ENCODE data around the gene UQCC3. TPM values are rescaled to one million over a fixed set of nuclear protein-coding genes. Genes with fewer than 3 reads are reported as not detected.

UQCC3 gene
- total and polyA plus RNA-seq, 9 of the 15 experiments (the other 6 are each of a cell fraction or from before 2014, with no cell fraction given) = 3.3 to 44.3 (median 8.0) TPM

DNA sequence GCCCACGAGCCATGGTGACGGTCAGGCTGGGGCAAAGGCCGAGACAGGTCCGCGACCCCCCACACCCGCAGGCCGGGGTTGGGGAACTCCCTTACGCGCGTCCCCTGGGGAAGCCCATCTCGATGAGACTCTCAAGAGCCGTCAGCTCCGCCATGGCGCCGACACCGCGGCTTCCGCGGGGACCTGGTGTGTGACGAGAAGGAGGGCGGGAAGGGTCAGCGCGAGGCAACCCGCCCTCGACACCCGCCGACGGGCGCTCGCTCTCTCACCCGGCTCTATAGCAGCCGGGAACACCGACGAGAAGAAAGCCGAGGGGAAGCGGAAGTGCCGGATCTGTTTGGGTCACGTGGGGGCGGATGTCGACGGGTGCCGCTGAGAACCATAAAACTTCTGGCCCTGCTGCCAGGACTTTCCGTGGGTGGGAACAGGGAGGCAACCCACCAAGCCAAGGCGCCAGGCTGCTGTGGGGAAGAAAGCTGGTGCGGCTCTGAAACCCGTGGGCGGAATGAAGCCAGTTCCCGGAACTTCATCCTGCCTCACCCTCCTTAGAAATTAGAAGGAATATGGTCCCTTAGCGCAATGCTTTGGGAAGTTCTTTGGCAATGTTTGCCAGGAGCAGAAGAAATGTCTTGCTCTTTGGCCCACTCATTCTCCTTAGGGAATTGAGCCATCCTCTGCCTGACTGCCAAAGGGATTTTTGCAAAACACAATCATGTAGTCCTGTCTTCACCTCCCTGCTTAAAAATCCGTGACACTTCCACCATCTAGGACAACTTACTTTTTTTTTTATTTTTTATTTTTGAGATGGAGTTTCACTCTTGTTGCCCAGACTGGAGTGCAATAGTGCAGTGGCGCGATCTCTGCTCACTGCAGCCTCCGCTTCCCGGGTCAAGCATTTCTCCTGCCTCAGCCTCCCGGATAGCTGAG, 7.6 kb downstream of the UQCC3 start, which contains the start of gene UBXN1 (continued):
- TF ChIP-seq, protein P1, sequence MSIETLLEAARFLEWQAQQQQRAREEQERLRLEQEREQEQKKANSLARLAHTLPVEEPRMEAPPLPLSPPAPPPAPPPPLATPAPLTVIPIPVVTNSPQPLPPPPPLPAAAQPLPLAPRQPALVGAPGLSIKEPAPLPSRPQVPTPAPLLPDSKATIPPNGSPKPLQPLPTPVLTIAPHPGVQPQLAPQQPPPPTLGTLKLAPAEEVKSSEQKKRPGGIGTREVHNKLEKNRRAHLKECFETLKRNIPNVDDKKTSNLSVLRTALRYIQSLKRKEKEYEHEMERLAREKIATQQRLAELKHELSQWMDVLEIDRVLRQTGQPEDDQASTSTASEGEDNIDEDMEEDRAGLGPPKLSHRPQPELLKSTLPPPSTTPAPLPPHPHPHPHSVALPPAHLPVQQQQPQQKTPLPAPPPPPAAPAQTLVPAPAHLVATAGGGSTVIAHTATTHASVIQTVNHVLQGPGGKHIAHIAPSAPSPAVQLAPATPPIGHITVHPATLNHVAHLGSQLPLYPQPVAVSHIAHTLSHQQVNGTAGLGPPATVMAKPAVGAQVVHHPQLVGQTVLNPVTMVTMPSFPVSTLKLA (conservative IDR thresholded peaks at IDR 0.05) = peak; percentile 80 to 91
- TF ChIP-seq BHLHE40 (IDR thresholded peaks at IDR 0.05; ENCODE audit: low read length) (peak; percentile 87), ZNF395 (CRISPR knock-in tag; IDR thresholded peaks at IDR 0.05) (peak; percentile 81), EP400 (IDR thresholded peaks at IDR 0.05) (peak; percentile 84), IFI16 (CRISPR knock-in tag; IDR thresholded peaks at IDR 0.05) (no peak), FIP1L1 (IDR thresholded peaks at IDR 0.05; ENCODE audit: low read depth, low read length, poor library complexity, severe bottlenecking) (peak; percentile 67), NFIC (IDR thresholded peaks at IDR 0.05) (peak; percentile 64; the same call in 1 of the 2 replicates), NFE2L1 (tag; IDR thresholded peaks at IDR 0.05; ENCODE audit: borderline replicate concordance, low read depth) (no peak), PML (IDR thresholded peaks at IDR 0.05; ENCODE audit: low read length) (peak; percentile 54; the same call in 1 of the 2 replicates), SP1 (CRISPR knock-in tag; IDR thresholded peaks at IDR 0.05) (peak; percentile 32; the same call in 1 of the 2 replicates)
- TF ChIP-seq, protein P2, sequence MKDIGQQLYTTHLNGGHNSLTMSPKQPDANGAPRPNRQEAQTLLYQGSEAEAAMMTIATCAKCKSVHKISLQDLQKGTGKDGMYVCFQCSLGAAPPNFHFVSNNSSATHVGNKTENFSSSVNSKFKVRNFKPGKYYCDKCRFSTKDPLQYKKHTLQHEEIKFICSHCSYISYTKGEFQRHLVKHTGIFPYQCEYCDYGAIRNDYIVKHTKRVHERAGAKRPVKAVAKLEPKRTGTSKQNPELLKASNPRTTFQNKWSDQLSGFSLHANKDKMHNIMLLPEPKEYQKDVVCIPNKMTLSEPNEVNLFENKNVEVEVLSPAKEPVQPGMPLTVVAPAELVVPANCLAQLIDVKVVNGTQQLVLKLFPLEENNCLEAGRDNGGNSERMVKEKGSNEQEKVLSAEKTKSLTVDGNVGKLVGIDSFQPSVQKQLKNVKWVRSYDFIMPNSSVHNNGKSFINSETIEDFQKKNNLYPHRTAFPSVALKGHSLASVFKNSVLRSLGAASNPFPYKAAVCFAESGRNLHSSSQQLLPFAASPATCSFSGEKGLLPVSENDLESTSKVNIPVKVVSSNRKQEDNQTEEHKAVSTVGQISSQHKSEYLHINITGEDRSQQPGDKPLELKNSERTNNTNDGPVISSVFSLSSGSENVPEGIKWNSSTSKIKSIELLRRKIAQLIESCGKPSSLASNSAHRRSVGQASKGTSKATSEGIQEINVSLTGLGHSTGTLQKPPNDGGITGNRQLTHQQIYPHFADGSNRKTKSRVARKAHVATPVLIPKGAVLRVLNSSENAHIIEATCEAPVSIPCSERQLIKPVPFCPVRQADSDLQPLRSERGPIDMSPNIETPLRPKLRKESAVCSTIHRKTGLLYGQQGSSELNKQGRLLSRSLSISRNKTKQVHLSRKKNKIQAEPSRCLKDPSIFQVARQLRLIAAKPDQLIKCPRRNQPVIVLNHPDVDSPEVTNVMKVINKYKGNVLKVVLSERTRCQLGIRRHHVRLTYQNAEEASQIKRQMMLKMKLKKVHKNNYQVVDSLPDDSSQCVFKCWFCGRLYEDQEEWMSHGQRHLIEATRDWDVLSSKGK (CRISPR knock-in tag; IDR thresholded peaks at IDR 0.05) = no peak
- TF ChIP-seq, protein P3, sequence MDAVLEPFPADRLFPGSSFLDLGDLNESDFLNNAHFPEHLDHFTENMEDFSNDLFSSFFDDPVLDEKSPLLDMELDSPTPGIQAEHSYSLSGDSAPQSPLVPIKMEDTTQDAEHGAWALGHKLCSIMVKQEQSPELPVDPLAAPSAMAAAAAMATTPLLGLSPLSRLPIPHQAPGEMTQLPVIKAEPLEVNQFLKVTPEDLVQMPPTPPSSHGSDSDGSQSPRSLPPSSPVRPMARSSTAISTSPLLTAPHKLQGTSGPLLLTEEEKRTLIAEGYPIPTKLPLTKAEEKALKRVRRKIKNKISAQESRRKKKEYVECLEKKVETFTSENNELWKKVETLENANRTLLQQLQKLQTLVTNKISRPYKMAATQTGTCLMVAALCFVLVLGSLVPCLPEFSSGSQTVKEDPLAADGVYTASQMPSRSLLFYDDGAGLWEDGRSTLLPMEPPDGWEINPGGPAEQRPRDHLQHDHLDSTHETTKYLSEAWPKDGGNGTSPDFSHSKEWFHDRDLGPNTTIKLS (IDR thresholded peaks at IDR 0.05; ENCODE audit: borderline replicate concordance, low read depth) = 0 out of 2 replicates have a peak, but pooled peaks have one; percentile 37
- TF ChIP-seq, protein P4, sequence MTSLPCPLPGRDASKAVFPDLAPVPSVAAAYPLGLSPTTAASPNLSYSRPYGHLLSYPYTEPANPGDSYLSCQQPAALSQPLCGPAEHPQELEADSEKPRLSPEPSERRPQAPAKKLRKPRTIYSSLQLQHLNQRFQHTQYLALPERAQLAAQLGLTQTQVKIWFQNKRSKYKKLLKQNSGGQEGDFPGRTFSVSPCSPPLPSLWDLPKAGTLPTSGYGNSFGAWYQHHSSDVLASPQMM (CRISPR knock-in tag; IDR thresholded peaks at IDR 0.05) = no peak
